Stimulated activated CD8-positive, alpha-beta memory T cell treated with anti-CD3 and anti-CD28 coated beads, Interleukin-4, amount 100 ng/mL, for 1 hour (primary cell): Measurements from ENCODE around the gene RELCH.

ENCODE experiments used
- DNase-seq, 2 donors: peaks; one replicate each; pipeline ENCODE4 v3.0.0-alpha.2; 2020; ENCODE audit warnings: low read depth in 2 of 2, low spot score in 1 of 2

The RELCH gene

GRCh38 chr18:62323483-62324180 lies 136.6 kb downstream of the RELCH start:
- no peak for DNase-seq

- DNase-seq, result no peak
Observed at GRCh38 chr18:62324181-62324828, 137.2 kb downstream of the RELCH start.

- no peak for DNase-seq
Observed at GRCh38 chr18:62324917-62325805, 138.1 kb downstream of the RELCH start, which contains the start of gene TNFRSF11A. Gene TNFRSF11A, plus strand, starts transcription at chr18:62325310. Its CDS starts 43 bp downstream, at chr18:62325353.

- DNase-seq, result no peak
Observed at GRCh38 chr18:62325806-62326645, 139.0 kb downstream of the RELCH start.

- no peak for DNase-seq
Observed at GRCh38 chr18:62326646-62327348, 139.7 kb downstream of the RELCH start.

GRCh38 chr18:62327977-62328376 lies 140.9 kb downstream of the RELCH start:
- DNase-seq, result no peak

GRCh38 chr18:62328586-62329525 lies 141.8 kb downstream of the RELCH start:
- no peak for DNase-seq

- DNase-seq, result no peak
Observed at GRCh38 chr18:62329691-62330454, 142.8 kb downstream of the RELCH start.

GRCh38 chr18:62330650-62331049 lies 143.6 kb downstream of the RELCH start:
- no peak for DNase-seq

GRCh38 chr18:62331581-62332356 lies 144.7 kb downstream of the RELCH start:
- DNase-seq, result no peak

- no peak for DNase-seq
Observed at GRCh38 chr18:62332431-62332830, 145.4 kb downstream of the RELCH start.

GRCh38 chr18:62332964-62333695 lies 146.1 kb downstream of the RELCH start:
- DNase-seq, result no peak

GRCh38 chr18:62334120-62334519 lies 147.1 kb downstream of the RELCH start:
- no peak for DNase-seq

- DNase-seq, result no peak
Observed at GRCh38 chr18:62335494-62335893, 148.4 kb downstream of the RELCH start.

- DNase-seq, result no peak
Observed at GRCh38 chr18:62336618-62337017, 149.6 kb downstream of the RELCH start.

GRCh38 chr18:62337336-62337735 lies 150.3 kb downstream of the RELCH start:
- no peak for DNase-seq
